ENCODE measurements around the gene TBC1D24. TPM values are rescaled to one million over a fixed set of nuclear protein-coding genes. Genes with fewer than 3 reads are reported as not detected.
"Not testable (repeated sequence)": the region's sequence is repeated elsewhere in the genome, so short reads cannot be mapped to it uniquely, and the experiment has no call there.

The TBC1D24 gene
- total RNA-seq, 4 donors from 2014 or later: 0.59 to 21.6 (median 4.6) TPM

- no peak overlapping the region for H3K27ac ChIP-seq
- H3K9me3 ChIP-seq: no peaks in the 10 kb centered on the region
- H3K36me3 ChIP-seq: no peaks in the 10 kb centered on the region
- no peaks in the 10 kb centered on the region for H3K4me1 ChIP-seq
- no peak overlapping the region for H3K4me3 ChIP-seq
- intact Hi-C loops (cut with DNase I; ENCODE audit: low total_unique reads): no loop called here
- TF ChIP-seq CTCF (IDR thresholded peaks at IDR 0.05): no peak
- TF ChIP-seq POLR2A (IDR thresholded peaks at IDR 0.05): no peak
- no peaks in the 10 kb centered on the region for H3K27me3 ChIP-seq
- no peak for DNase-seq
Measured at GRCh38 chr16:2439598-2439997, 35.3 kb upstream of the TBC1D24 start.

GRCh38 chr16:2441143-2441804 is 33.7 kb upstream of the TBC1D24 start:
- H3K4me1 ChIP-seq; H3K27ac ChIP-seq; DNase-seq; H3K27me3 ChIP-seq; H3K9me3 ChIP-seq; H3K36me3 ChIP-seq; intact Hi-C loops (cut with DNase I; ENCODE audit: low total_unique reads); H3K4me3 ChIP-seq: not testable (repeated sequence)

- no peak for DNase-seq
- Histone ChIP-seq H3K36me3 (no peaks in the 10 kb centered on the region), H3K4me1 (no peaks in the 10 kb centered on the region), H3K9me3 (no peaks in the 10 kb centered on the region), H3K27ac (no peak overlapping the region), H3K4me3 (no peak overlapping the region), H3K27me3 (no peaks in the 10 kb centered on the region)
- TF ChIP-seq POLR2A (IDR thresholded peaks at IDR 0.05): no peak
- no peak for TF ChIP-seq CTCF (IDR thresholded peaks at IDR 0.05)
- intact Hi-C loops (cut with DNase I; ENCODE audit: low total_unique reads): no loop called here
Measured at GRCh38 chr16:2443555-2443954, 31.4 kb upstream of the TBC1D24 start.

- H3K27ac ChIP-seq: no peak overlapping the region
- no peak for DNase-seq
- TF ChIP-seq POLR2A (IDR thresholded peaks at IDR 0.05): no peak
- no peak for TF ChIP-seq CTCF (IDR thresholded peaks at IDR 0.05)
- H3K4me1 ChIP-seq: no peaks in the 10 kb centered on the region
- H3K4me3 ChIP-seq: no peak overlapping the region
- H3K36me3 ChIP-seq: no peaks in the 10 kb centered on the region
- H3K27me3 ChIP-seq: no peaks in the 10 kb centered on the region
- no peaks in the 10 kb centered on the region for H3K9me3 ChIP-seq
- intact Hi-C loops (cut with DNase I; ENCODE audit: low total_unique reads): no loop called here
Measured at GRCh38 chr16:2447920-2448583, 26.9 kb upstream of the TBC1D24 start.

- Histone ChIP-seq H3K36me3 (no peaks in the 10 kb centered on the region), H3K9me3 (no peaks in the 10 kb centered on the region), H3K27ac (no peak overlapping the region), H3K27me3 (no peaks in the 10 kb centered on the region), H3K4me1 (no peaks in the 10 kb centered on the region), H3K4me3 (no peak overlapping the region)
- DNase-seq: no peak
- intact Hi-C loops (cut with DNase I; ENCODE audit: low total_unique reads): no loop called here
- no peak for TF ChIP-seq POLR2A (IDR thresholded peaks at IDR 0.05)
- no peak for TF ChIP-seq CTCF (IDR thresholded peaks at IDR 0.05)
Measured at GRCh38 chr16:2449118-2449517, 25.8 kb upstream of the TBC1D24 start.
